Measurements from ENCODE around the gene STK4.
A peak's percentile ranks its signal among the peaks of the same experiment; 100 is the strongest.

The STK4 gene

DNA sequence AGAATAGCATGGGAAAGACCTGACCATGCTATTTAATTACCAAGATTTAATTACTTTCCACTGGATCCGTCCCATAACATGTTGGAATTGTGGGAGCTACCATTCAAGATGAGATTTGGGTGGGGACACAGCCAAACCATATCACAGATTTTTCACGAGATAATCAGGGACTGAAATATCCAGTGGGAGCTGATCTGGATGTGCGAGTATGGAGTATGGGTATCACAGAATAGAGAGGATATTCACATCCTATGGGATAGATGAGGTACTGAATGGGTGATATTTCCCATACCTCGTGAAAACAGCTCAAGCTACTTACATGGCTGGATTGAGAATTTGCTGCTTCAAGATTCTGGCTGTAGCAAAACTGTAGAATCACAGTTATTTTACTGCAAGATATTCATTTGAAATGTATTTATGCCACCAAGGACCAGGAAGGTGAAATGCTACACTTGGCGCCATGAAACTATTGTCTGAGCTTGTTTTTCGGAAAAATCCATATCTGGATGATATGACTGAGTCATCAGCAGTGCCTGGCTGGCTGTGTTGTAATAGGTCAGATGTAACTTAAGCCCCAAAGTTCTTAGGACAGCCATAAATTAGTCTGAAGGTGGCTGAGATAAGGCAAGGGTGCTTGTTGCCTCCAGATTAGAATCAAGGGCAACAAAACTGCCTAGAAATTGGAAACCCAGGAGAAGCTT, 104.8 kb downstream of the STK4 start:
- no peak for TF ChIP-seq Cebpa-rat (IDR thresholded peaks at IDR 0.05)
- no peak overlapping the region for H3K4me3 ChIP-seq
- H4K20me1 ChIP-seq = peaks cover 29% of the 10 kb centered on the region
- H3K9me3 ChIP-seq = no peaks in the 10 kb centered on the region
- no peak overlapping the region for H3K9ac ChIP-seq
- no peak overlapping the region for H3K27ac ChIP-seq
- H3K36me3 ChIP-seq = peaks cover 67% of the 10 kb centered on the region
- H3K27me3 ChIP-seq = no peaks in the 10 kb centered on the region
- H3K4me2 ChIP-seq = no peak overlapping the region
- H3K4me1 ChIP-seq = no peaks in the 10 kb centered on the region

- H3K4me1 ChIP-seq = no peaks in the 10 kb centered on the region
- H3K4me3 ChIP-seq = no peak overlapping the region
- no peak overlapping the region for H3K27ac ChIP-seq
- no peak overlapping the region for H3K9ac ChIP-seq
- H4K20me1 ChIP-seq = peaks cover 29% of the 10 kb centered on the region
- H3K4me2 ChIP-seq = no peak overlapping the region
- no peaks in the 10 kb centered on the region for H3K27me3 ChIP-seq
- TF ChIP-seq Cebpa-rat (IDR thresholded peaks at IDR 0.05) = no peak
- H3K9me3 ChIP-seq = no peaks in the 10 kb centered on the region
- H3K36me3 ChIP-seq = peaks cover 69% of the 10 kb centered on the region
Observed at GRCh38 chr20:45072066-45072465, 105.8 kb downstream of the STK4 start.

GRCh38 chr20:45073221-45073620, 106.9 kb downstream of the STK4 start:
- Histone ChIP-seq H3K4me2 (no peak overlapping the region), H3K27me3 (no peaks in the 10 kb centered on the region), H3K27ac (no peak overlapping the region), H3K9me3 (no peaks in the 10 kb centered on the region), H3K36me3 (peaks cover 69% of the 10 kb centered on the region), H3K4me3 (no peak overlapping the region), H3K4me1 (no peaks in the 10 kb centered on the region), H3K9ac (no peak overlapping the region), H4K20me1 (peaks cover 29% of the 10 kb centered on the region)
- TF ChIP-seq Cebpa-rat (IDR thresholded peaks at IDR 0.05) = no peak

- Histone ChIP-seq H3K27ac (no peak overlapping the region), H3K4me1 (no peaks in the 10 kb centered on the region), H3K9ac (no peak overlapping the region), H3K4me2 (no peak overlapping the region), H3K4me3 (no peak overlapping the region), H3K9me3 (peaks cover 12% of the 10 kb centered on the region), H3K27me3 (no peaks in the 10 kb centered on the region), H4K20me1 (peaks cover 18% of the 10 kb centered on the region; the same call in 1 of the 2 replicates), H3K36me3 (peaks cover 97% of the 10 kb centered on the region)
- TF ChIP-seq Cebpa-rat (IDR thresholded peaks at IDR 0.05) = no peak
Observed at GRCh38 chr20:45077559-45077958, 111.2 kb downstream of the STK4 start.

DNA sequence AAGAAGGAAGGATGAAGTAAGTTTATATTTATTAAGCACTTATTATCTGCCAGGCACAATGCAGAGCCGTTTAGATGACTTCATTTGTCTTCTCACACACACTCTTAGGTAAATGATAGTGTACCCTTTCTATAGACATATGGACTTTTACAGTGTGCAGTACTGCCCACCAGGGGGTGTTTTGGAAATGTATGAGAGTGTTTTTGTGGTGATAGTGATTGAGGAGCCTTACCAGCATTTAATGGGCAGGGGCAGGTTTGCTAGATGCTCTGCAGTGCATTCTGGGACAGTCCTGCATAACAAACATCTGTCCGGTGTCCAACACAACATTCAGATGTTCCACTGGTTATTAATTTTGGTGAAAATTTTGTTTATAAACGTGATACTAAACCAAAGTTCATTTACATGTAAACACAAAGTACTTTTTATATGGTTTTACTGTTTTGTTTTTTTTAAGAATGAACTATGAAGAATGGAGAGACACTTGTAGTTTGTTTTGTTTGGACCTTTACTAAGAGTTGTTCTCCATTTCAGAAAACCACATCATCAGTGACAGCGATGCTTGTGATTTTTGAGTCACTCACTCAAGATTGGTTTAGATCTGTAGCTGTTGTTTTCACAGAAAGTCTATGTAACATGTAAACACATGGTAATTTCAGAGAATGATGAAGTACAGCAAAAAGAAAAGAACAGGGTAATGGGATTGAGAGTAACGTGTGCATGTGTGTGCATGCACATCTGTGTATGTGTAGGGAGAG, 114.7 kb downstream of the STK4 start:
- Histone ChIP-seq H3K27me3 (no peaks in the 10 kb centered on the region), H3K36me3 (peaks cover 75% of the 10 kb centered on the region), H3K9me3 (peaks cover 18% of the 10 kb centered on the region), H3K4me1 (peaks cover 12% of the 10 kb centered on the region), H3K9ac (no peak overlapping the region), H4K20me1 (no peaks in the 10 kb centered on the region), H3K4me2 (no peak overlapping the region), H3K27ac (no peak overlapping the region), H3K4me3 (no peak overlapping the region)
- TF ChIP-seq Cebpa-rat (IDR thresholded peaks at IDR 0.05) = no peak

- Histone ChIP-seq H3K27me3 (no peaks in the 10 kb centered on the region), H3K4me3 (no peak overlapping the region), H3K4me1 (peaks cover 12% of the 10 kb centered on the region), H3K27ac (no peak overlapping the region), H4K20me1 (no peaks in the 10 kb centered on the region), H3K9ac (no peak overlapping the region), H3K36me3 (peaks cover 62% of the 10 kb centered on the region), H3K4me2 (no peak overlapping the region), H3K9me3 (peaks cover 22% of the 10 kb centered on the region)
- no peak for TF ChIP-seq Cebpa-rat (IDR thresholded peaks at IDR 0.05)
Observed at GRCh38 chr20:45082468-45082867, 116.2 kb downstream of the STK4 start.

DNA sequence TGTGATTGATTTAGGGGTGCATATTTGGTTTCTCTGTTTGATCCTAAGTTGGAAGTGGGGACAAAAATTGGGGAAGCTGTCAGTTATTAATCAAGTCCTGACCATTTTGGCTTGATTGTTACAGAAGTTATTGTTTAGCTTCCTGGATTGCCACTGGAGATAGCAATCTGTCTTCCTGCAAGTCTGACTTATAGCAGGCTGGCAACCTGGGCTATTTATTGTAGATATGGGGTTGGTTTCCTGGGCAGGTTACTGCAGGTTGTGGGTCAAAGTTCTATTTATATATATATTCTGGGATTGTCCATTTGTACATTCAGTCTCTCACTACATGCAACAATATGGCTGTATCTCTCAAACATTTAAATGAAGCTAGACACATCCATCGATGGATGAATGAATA, 116.8 kb downstream of the STK4 start:
- Histone ChIP-seq H3K4me2 (no peak overlapping the region), H3K9ac (no peak overlapping the region), H4K20me1 (no peaks in the 10 kb centered on the region), H3K27me3 (no peaks in the 10 kb centered on the region), H3K4me3 (no peak overlapping the region), H3K36me3 (peaks cover 55% of the 10 kb centered on the region), H3K27ac (no peak overlapping the region), H3K4me1 (peaks cover 12% of the 10 kb centered on the region), H3K9me3 (peaks cover 22% of the 10 kb centered on the region)
- TF ChIP-seq Cebpa-rat (IDR thresholded peaks at IDR 0.05) = no peak

GRCh38 chr20:45085289-45085688, 119.0 kb downstream of the STK4 start:
- Histone ChIP-seq H4K20me1 (no peaks in the 10 kb centered on the region), H3K36me3 (peaks cover 36% of the 10 kb centered on the region), H3K4me2 (peak overlapping the region; percentile 56)

GRCh38 chr20:45085867-45086266, 119.6 kb downstream of the STK4 start:
- Histone ChIP-seq H3K27me3 (no peaks in the 10 kb centered on the region), H3K9ac (no peak overlapping the region), H3K36me3 (peaks cover 30% of the 10 kb centered on the region), H3K4me2 (peak overlapping the region; percentile 56), H3K9me3 (peaks cover 22% of the 10 kb centered on the region), H3K4me1 (peaks cover 13% of the 10 kb centered on the region), H3K27ac (no peak overlapping the region), H4K20me1 (no peaks in the 10 kb centered on the region), H3K4me3 (no peak overlapping the region)
- no peak for TF ChIP-seq Cebpa-rat (IDR thresholded peaks at IDR 0.05)

More at GRCh38 chr20:45085289-45085688, 119.0 kb downstream of the STK4 start:
- Histone ChIP-seq H3K27ac (no peak overlapping the region), H3K4me1 (peaks cover 12% of the 10 kb centered on the region), H3K4me3 (no peak overlapping the region), H3K27me3 (no peaks in the 10 kb centered on the region), H3K9me3 (peaks cover 22% of the 10 kb centered on the region), H3K9ac (no peak overlapping the region)
- no peak for TF ChIP-seq Cebpa-rat (IDR thresholded peaks at IDR 0.05)

DNA sequence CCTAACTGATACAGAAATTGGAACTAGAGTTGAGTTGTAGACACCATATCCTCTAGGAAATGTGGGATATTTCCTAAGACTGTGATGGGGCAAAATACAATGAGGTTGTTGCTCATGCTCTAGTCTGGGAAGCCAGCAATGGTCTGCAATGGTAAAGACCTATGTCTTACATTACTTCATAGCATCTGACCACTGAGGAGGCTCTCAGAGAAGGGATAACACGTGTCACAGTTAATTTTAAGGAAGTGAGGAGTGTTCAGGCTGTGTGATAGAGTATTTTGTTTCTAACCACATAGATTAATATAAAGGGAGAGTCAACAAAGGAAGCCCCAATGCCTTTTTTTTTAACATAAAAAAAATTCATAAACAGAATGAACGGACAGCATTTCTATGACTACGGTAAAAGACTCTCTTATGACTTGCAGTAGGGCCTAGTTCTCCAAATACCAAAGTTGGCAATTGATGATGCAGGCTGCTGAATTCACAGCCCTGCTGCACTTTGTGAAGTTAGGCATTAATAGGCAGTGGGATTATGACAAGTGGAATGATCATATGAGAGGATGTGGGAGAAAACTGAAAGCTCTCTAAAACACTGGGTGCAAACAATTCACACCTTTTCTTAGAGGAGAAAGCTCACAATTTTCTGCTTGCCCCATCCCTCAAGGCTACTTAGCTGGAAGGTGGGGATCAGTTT, 120.9 kb downstream of the STK4 start:
- H3K9me3 ChIP-seq = peaks cover 13% of the 10 kb centered on the region
- no peak overlapping the region for H3K4me3 ChIP-seq
- H3K27ac ChIP-seq = no peak overlapping the region
- H3K4me2 ChIP-seq = no peak overlapping the region
- no peak for TF ChIP-seq Cebpa-rat (IDR thresholded peaks at IDR 0.05)
- no peak overlapping the region for H3K9ac ChIP-seq
- H3K36me3 ChIP-seq = peaks cover 17% of the 10 kb centered on the region
- H3K4me1 ChIP-seq = peaks cover 26% of the 10 kb centered on the region
- H3K27me3 ChIP-seq = no peaks in the 10 kb centered on the region
- H4K20me1 ChIP-seq = no peaks in the 10 kb centered on the region
